Measurements from ENCODE around the gene SLC39A11.

Gene SLC39A11

DNA sequence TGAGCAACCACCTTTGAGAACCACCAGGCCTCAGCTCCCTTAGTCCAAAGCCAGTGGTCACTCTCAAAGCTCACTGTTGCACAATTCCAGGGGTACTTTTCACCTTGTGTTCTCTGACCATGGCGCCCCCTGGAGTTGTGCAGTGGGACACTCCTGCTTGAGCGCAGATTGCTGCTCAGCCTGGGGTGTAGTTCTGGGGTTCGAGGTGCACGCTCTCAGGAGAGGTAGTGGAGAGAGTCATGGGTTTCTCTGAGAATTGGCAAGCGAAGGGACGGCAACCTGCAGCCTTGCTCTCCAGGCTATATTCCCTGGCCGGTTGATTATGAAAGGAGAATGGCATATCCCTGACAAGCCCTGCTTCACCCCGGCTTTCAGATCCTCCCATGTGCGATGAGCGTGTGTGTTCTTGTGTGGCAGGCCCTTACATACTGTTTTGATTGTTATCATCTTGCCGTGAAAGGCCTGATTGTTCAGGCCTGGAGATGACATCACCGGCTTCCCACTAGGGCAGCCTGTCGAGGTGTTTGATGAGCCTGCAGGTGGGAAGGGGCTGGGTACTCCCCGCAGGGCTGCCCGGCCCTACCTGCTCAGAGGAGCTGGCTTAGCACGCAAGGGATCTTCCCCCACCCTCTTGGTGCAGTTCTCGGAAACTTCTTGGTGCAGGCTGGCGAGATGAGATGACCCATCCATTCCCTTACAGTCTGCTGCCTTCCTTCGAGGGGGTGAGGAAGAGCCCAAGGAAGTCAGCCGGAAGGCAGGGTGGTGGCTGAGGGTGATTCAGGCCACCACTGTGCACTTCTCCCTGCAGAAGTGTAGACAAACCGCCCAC, 431.2 kb downstream of the SLC39A11 start:
- peak; percentile 37 for TF ChIP-seq CTCF (conservative IDR thresholded peaks at IDR 0.05; ENCODE audit: low read depth, low read length)
- no peak overlapping the region for H3K4me3 ChIP-seq (ENCODE audit: low read length)
- no peak for DNase-seq (ENCODE audit: low read depth)

DNA sequence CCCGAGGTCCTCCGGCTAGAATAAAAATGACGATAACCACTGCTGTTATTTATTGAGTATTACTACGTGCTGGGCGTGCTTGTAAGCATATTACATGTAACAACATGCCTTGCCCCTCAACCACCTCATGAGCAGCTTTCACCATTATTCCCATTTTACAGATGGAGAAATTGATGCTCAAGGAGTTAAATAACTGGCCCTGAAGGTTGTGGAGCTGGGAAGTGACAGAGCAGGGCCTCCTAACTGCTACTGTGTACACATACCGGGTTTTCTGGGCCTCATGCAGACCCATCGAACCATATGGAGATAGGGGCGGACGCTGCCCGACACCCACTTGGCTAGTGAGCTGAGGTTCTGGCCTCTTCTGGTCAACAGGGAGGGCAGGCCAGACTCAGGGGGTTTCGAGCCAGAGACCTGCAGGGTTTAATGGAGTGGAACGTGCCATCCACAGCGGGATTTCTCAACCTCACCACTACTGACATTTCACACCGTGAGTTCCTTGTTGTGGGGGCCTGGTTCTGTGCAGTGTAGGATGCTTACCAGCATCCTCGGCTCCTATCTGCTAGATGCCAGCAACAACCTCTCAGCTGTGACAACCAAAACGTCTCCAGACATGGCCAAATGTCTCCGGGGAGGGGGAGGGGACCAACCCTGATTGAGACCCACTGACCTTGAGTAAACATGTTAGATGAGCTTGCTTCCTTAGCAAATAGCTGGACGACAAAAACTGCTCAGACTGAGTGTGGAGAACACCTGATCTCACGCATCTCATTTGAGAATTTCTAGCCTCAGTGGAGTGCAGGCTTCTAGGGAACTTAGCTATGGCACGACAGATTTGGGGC, 432.0 kb downstream of the SLC39A11 start:
- no peak for TF ChIP-seq CTCF (conservative IDR thresholded peaks at IDR 0.05; ENCODE audit: low read depth, low read length)
- DNase-seq (ENCODE audit: low read depth): no peak
- no peak overlapping the region for H3K4me3 ChIP-seq (ENCODE audit: low read length)

DNA sequence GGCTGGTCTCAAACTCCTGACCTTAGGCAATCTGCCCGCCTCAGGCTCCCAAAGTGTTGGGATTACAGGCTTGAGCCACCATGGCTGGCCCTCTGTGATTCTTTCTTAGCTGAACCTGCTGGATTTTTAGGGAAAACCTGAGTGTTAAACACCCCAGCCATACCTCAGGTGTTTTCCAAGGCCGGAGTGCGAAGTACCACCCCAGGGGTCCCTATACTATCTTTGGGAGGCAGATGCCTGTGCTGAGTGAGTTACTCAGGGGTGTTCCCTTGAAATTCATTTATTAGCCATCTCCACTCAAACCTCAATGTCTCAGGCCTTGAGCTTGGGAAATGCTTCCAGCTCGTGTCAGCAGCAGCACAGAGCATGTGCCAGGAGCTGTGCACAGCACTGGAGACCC, 432.7 kb downstream of the SLC39A11 start:
- no peak for TF ChIP-seq CTCF (conservative IDR thresholded peaks at IDR 0.05; ENCODE audit: low read depth, low read length)
- DNase-seq (ENCODE audit: low read depth): no peak
- H3K4me3 ChIP-seq (ENCODE audit: low read length): no peak overlapping the region

GRCh38 chr17:72658675-72659074, 433.8 kb downstream of the SLC39A11 start:
- TF ChIP-seq CTCF (conservative IDR thresholded peaks at IDR 0.05; ENCODE audit: low read depth, low read length): no peak
- H3K4me3 ChIP-seq (ENCODE audit: low read length): no peak overlapping the region
- DNase-seq (ENCODE audit: low read depth): no peak

GRCh38 chr17:72657467-72658317, 434.8 kb downstream of the SLC39A11 start:
- DNase-seq (ENCODE audit: low read depth): no peak
- TF ChIP-seq CTCF (conservative IDR thresholded peaks at IDR 0.05; ENCODE audit: low read depth, low read length): peak; percentile 31
- no peak overlapping the region for H3K4me3 ChIP-seq (ENCODE audit: low read length)

DNA sequence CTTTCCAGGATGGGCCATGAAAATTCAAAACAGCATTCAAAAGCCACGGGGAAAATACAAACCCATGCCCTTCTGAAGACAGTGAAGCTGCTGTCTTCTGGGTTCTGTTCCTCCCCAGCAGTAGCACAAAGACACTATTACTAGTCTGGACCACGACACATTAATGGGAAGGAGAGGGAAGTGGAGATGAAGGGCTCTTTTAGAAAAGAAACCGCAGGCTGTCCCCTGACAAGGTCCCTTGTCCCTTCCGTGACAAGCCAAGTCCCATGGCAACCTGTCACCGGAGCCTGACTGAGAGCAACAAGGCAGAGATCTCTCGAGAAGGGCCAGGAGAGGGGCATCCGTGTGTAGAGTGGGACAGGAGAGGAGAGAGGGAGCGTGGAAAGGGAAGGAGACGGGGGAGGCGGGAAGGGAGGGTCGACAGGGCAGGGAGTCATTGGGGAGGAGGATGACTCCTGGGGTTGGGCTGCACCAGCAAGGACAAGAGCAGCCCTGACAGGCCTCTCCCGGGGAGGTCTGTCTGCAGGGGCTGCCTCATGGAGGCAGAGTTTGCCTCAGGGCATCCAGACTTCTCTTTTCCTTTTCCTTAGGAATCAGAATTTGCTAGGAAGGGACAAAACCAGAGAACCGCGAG, 436.2 kb downstream of the SLC39A11 start:
- DNase-seq (ENCODE audit: low read depth): no peak
- no peak for TF ChIP-seq CTCF (conservative IDR thresholded peaks at IDR 0.05; ENCODE audit: low read depth, low read length)
- H3K4me3 ChIP-seq (ENCODE audit: low read length): no peak overlapping the region
